Endometrial microvascular endothelial cells (primary cell): Measurements from ENCODE around the gene INPP5A. TPM values are rescaled to one million over a fixed set of nuclear protein-coding genes. Genes with fewer than 3 reads are reported as not detected.
"Not testable (repeated sequence)": the region's sequence is repeated elsewhere in the genome, so short reads cannot be mapped to it uniquely, and the experiment has no call there.

Source experiments
- in situ Hi-C: cut with HindIII; loops from 2 replicates; pipeline ENCODE4 v1.10.0; 2017; ENCODE audit warnings: low sequenced_read_pairs, low pct_unique_long_range_greater_than_20kb; ENCODE audit errors: inconsistent ontology term
- total RNA-seq: library from RNA; depleted of rRNA; stranded (reverse); fragments of >200 nt; gene quantifications from one replicate; pipeline ENCODE4 v1.2.3, GENCODE V29; 2015; ENCODE audit errors: inconsistent ontology term

Gene INPP5A
- total RNA-seq, 1 donor from 2014 or later = 21.1 TPM

GRCh38 chr10:132810807-132811700, 273.5 kb downstream of the INPP5A start:
- in situ Hi-C loops = no loop called here

- in situ Hi-C loops = no loop called here
These were observed 274.4 kb downstream of the INPP5A start for GRCh38 chr10:132811891-132812481.

DNA sequence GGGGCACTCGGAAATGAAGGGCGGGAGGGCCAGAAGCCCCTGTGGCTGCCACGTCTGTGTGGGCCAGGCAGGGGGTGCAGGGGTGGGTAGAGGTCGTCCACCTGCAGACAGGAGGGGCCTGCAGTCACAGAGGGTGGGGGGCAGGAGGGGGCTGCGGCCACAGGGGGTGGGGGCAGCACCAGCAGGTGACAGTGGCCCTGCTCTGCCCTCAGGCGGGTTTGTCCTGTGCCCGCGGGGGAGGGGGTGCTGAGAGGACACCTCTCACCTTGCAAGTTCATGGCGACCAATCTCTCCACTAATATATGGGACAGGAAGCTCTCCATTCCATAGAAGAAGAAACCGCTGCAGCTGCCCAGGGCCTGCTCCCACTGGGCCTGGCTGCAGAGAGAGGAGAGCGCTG, 274.9 kb downstream of the INPP5A start:
- in situ Hi-C loops = no loop called here

- in situ Hi-C loops = no loop called here
These were observed 275.4 kb downstream of the INPP5A start for GRCh38 chr10:132813001-132813401.

DNA sequence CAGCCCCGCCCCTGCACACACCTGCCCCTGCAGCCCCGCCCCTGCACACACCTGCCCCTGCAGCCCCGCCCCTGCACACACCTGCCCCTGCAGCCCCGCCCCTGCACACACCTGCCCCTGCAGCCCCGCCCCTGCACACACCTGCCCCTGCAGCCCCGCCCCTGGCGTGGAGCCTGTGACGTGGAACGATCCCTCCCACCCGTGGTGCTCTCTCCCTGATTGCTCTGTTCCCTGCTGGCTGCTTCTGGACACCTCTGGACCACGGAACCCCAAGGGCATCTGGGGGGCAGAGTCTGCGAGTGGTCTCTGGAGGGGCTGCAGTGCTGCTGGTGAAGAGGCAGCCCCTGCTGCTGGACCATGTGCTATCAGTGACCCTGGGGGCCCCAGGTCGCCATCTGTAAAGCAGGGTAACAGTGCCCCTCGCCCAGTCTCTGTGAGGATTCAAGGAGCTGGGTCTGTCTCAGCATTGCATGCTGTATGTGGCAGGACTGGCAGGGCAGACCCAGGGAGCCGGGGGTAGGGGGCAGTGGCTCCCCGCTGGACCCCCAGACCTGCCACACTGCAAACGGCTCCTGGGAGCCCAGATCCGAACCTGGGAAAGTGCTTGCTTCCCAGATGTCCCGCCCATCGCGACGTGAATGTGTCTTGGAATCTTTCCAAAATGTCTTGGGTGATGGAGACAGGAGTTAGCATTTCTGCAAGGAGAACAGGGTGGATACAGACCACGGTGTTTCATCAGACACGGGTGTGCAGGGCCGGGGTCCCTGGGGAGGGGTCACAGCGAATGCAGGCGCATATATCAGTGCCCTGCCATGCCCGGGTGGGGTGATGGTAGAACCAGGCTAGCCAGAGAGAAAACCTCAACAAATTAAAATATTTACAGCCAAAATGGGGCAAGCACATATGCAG, 276.2 kb downstream of the INPP5A start:
- in situ Hi-C loops = no loop called here

- in situ Hi-C loops = no loop called here
These were observed 276.9 kb downstream of the INPP5A start for GRCh38 chr10:132814469-132814856.

DNA sequence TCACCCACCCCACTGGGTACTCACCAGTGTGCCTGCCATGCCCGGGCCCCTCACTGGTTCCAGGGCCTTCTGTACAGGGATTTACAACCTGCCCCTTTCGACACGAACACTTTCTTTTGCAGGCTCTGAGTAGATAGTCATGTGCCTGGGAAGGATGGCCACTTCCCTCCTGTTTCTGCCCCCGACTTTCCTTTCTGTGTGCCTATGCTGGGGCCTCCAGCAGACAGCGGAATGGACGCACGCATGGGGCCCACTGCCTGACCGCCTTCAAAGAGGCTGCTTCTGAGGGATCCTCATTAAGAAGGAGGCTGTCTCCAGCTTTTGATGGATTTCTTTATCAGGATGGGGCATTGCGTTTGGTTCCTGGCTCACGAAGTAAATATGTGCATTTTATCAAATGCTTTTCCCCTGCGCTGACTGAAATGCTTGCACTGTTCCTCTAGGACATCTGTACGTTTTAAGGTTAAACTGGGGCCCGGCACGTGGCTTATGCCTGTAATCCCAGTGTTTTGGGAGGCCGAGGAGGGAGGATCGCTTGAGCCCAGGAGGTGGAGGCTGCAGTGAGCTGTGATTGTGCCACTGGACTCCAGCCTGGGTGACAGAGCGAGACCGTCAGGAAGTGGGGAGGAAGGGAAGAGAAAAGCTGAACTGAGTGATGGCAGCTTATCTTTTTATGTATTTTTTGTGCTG, 277.7 kb downstream of the INPP5A start:
- in situ Hi-C loops = no loop called here

DNA sequence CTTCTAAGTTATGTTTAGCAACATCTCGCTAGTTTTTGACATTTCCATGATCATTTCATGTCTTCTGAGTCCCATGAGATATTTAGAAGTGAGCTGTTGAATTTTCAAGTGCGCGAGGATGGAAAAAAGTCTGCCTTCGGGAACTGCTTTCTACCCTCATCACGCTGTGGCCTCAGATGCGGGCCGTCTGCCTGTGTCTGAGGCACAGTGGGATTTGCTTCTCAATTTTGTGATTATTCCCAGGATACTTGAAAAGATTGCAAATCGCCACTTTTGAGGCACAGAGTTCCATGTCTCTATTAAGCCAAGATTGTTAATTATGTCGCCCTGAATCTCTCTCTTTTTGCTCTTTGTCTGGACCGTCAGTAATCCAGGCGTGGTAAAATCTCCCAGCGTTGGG, 279.1 kb downstream of the INPP5A start:
- in situ Hi-C loops = no loop called here

DNA sequence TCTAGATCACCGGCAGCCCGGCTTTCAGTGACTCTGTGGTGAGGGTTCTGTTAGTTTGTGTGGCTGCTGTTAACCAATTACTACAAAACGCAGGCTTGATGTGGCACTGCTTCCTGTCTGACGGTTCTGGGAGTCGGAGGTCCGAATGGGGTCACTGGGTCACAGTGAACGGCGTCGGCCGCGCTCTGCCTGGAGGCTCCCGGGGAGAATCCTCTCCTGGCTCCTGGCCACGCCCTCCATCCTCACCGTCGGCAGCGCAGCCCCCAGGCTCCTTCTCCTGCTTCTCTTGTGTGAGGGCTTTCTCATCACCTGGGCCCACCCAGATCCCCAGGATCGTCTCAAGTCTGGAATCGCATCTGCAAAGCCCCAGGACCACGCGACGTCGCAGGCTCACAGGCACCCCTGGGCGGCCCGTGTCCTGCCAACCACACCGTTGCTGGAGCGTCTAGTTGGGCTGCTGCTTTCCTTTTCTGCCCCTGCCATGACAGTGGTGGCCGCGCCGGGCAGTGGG, 280.2 kb downstream of the INPP5A start:
- in situ Hi-C loops = no loop called here

DNA sequence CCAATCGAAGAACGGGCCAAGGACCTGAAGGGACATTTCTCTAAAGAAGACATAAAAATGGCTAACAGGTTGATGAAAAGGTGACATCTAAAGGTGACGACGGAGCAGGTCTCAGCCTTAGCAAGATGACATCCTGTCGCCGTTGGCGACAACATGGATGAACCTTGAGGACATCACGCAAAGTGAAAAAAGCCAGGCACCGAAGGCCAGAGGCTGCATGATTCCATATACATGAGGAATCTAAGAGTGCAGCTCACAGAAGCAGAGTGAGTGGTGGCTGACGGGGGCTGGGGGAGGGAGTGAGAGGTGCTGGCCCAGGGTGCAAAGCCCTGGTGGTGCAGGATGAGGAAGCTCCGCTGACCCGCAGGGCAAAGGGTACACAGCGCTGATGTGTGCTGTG, 282.5 kb downstream of the INPP5A start:
- in situ Hi-C loops = no loop called here

DNA sequence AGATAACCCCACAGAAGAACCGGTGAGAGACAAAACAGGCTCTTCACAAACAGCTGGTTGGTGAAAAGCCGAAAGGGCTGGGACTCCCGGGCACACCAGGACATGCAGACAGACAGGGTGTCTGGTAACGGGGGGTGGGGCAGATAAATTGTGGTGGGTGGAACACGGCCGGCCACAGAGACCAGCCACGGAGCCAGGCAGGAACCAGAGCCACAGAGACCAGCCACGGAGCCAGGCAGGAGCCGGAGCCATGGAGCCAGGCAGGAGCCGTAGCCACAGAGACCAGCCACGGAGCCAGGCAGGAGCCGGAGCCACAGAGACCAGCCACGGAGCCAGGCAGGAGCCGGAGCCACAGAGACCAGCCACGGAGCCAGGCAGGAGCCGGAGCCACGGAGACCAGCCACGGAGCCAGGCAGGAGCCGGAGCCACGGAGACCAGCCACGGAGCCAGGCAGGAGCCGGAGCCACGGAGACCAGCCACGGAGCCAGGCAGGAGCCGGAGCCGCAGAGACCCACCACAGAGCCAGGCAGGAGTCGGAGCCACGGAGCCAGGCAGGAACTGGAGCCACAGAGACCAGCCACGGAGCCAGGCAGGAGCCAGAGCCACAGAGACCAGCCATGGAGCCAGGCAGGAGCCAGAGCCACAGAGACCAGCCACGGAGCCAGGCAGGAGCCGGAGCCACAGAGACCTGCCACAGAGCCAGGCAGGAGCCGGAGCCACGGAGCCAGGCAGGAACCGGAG, 288.4 kb downstream of the INPP5A start:
- in situ Hi-C loops = not testable (repeated sequence)

GRCh38 chr10:132826524-132827422, 289.2 kb downstream of the INPP5A start:
- in situ Hi-C loops = no loop called here

- in situ Hi-C loops = no loop called here
These were observed 289.8 kb downstream of the INPP5A start for GRCh38 chr10:132827423-132827789.

GRCh38 chr10:132827861-132828539, 290.4 kb downstream of the INPP5A start:
- in situ Hi-C loops = no loop called here

GRCh38 chr10:132828681-132829080, 291.1 kb downstream of the INPP5A start:
- in situ Hi-C loops = no loop called here

DNA sequence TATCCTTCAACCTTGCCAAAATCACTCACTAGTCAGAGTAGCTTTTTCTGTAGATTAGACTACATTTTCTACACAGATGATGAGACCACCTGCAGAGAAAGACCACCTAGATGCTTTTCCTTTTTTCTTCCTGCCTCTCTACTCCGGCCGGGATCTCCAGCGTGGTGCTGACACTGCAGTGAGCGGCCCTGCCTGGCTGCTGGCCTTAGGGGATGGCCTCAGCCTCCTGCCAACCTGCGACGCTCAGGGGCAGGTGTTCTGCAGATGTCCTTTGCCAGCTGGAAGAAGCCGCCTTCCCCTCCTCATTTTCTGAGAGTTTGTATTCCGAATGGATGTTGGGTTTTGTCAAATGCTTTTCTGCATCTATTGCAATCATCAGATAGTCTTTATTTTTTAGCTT, 291.8 kb downstream of the INPP5A start:
- in situ Hi-C loops = no loop called here
